ENCODE data around the gene RBPMS2. TPM values are rescaled to one million over a fixed set of nuclear protein-coding genes. Genes with fewer than 3 reads are reported as not detected.

Gene RBPMS2
- total and polyA plus RNA-seq, 2 of the 4 experiments (the other 2 are of a cell fraction) = 2.8 TPM; not detected in 1

DNA sequence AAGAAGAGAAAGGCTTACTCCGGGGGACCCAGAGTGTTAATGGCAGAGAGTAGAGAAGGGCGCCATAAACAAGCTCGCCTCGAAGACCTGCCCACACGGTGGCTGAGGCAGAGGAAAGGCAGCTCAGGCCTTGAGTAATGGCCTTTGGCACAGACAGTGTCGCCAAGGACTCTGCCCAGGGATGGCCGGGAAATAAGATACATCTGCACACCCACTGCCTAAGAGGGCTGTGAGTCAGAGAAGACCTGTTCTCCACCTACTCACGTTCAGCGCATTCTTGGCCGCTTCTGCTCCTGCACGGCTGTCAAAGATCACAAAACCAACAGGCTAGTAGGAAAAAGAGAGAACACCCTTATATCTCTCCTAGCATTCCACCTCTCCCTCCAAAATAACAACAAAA is 26.2 kb downstream of the RBPMS2 start (continued):
- TF ChIP-seq RFX5 (IDR thresholded peaks at IDR 0.05; ENCODE audit: low read depth, low read length) (no peak), RAD21 (IDR thresholded peaks at IDR 0.05; ENCODE audit: low read length) (no peak), CEBPB (IDR thresholded peaks at IDR 0.05; ENCODE audit: low read depth, low read length) (0 out of 2 replicates have a peak, but pooled peaks have one; percentile 27)

DNA sequence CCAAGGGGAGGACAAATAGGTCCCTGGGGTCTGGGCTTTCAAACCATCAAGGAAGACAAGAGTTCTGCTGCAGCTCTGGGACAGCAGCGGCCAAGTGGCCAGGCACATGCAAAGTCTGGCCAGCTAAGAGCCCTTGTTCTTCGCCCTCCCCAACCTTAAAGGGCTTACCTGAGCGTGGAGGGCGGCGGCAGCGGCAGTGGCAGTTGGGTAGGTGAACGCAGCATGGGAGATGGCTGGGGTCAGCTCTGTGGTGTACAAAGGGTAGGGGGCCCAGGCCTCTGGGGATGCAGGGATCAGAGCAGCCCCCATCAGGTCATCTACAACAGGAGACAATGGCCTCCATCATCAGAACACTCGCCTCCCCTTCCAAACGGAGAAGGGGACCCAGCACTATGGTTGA is 27.1 kb downstream of the RBPMS2 start:
- H3K9me3 ChIP-seq (ENCODE audit: control insufficient read depth, insufficient read depth, low read length) = no peaks in the 10 kb centered on the region
- no peak overlapping the region for H3K56ac ChIP-seq (ENCODE audit: extremely low read depth, insufficient read depth, low read length)
- peaks cover 5% of the 10 kb centered on the region; the same call in 1 of the 2 replicates for H4K20me1 ChIP-seq (ENCODE audit: insufficient read depth, low read length)
- H2BK5ac ChIP-seq (ENCODE audit: low read depth, low read length, poor library complexity, severe bottlenecking) = no peak overlapping the region
- H3K23ac ChIP-seq (ENCODE audit: low read depth, low read length) = no peak overlapping the region
- ATAC-seq (ENCODE audit: low read depth) (no peak), DNase-seq (no peak)
- H3K4me3 ChIP-seq (ENCODE audit: insufficient read depth, low read depth, low read length) = no peak overlapping the region
- no peak overlapping the region for H3K4me2 ChIP-seq (ENCODE audit: low read depth, low read length)
- H3K36me3 ChIP-seq (ENCODE audit: control insufficient read depth, insufficient read depth, low read length) = no peaks in the 10 kb centered on the region
- no peak overlapping the region for H4K5ac ChIP-seq (ENCODE audit: low read depth, low read length)
- no peak overlapping the region for H3K9ac ChIP-seq (ENCODE audit: low read depth, low read length)
- no peak overlapping the region for H2AK9ac ChIP-seq (replicated peaks; ENCODE audit: low read depth, low read length, poor library complexity)
- intact Hi-C loops (cut with micrococcal nuclease) = no loop called here
- no peak overlapping the region for H4K91ac ChIP-seq (ENCODE audit: insufficient read depth, low read depth, low read length)
- dilution Hi-C loops (cut with HindIII; ENCODE audit: low sequenced_read_pairs, unreplicated experiment) = no loop called here
- H2BK15ac ChIP-seq (ENCODE audit: low read depth, low read length) = no peak overlapping the region
- H3K14ac ChIP-seq (replicated peaks; ENCODE audit: low read depth, low read length) = no peak overlapping the region
- POLR2A ChIA-PET (ENCODE audit: unreplicated experiment) = no interaction called here
- H3K18ac ChIP-seq (ENCODE audit: low read depth, low read length) = no peak overlapping the region
- H2BK120ac ChIP-seq (ENCODE audit: low read depth, low read length) = no peak overlapping the region
- no peak overlapping the region for H3K4ac ChIP-seq (ENCODE audit: low read depth, low read length)
- BruUV-seq (replicated peaks) = no TSS peak
- peaks cover 11% of the 10 kb centered on the region for H3K4me1 ChIP-seq (ENCODE audit: control insufficient read depth, insufficient read depth, low read length)
- in situ Hi-C loops (cut with MboI; ENCODE audit: low sequenced_read_pairs) = no loop called here
- H3K27ac ChIP-seq (ENCODE audit: insufficient read depth, low read length) = no peak overlapping the region
- no peak overlapping the region for H2AK5ac ChIP-seq (ENCODE audit: low read depth, low read length)
- peaks cover 12% of the 10 kb centered on the region; the same call in 1 of the 2 replicates for H3K9me1 ChIP-seq (ENCODE audit: insufficient read depth, low read length)
- H3K27me3 ChIP-seq (ENCODE audit: control insufficient read depth, insufficient read depth, low read length) = 0 out of 2 replicates have a peak, but pooled peaks cover 2% of the 10 kb centered on the region
- H3K79me1 ChIP-seq (ENCODE audit: low read depth in 1 of 2, low read length in 2 of 2) = no peaks in the 10 kb centered on the region
- H2BK20ac ChIP-seq (ENCODE audit: low read depth, low read length) = no peak overlapping the region
- H2AFZ ChIP-seq (replicated peaks; ENCODE audit: low read length, poor library complexity) = peak overlapping the region; percentile 27
- H4K8ac ChIP-seq (ENCODE audit: low read depth in 2 of 2, low read length in 2 of 2) = no peak overlapping the region
- WGBS, 2 experiments (ENCODE audit: extremely low coverage in 2 of 2, insufficient read length in 1 of 2) = no CpG with 5 or more reads among the region's 9 CpGs
- CTCF ChIA-PET = interaction anchor here (0.6 to 1.1 kb wide), 2 partner anchors 31 to 313 kb away, joined by 4 read pairs; no protein-coding TSS in a partner anchor
- TF ChIP-seq CEBPB (IDR thresholded peaks at IDR 0.05; ENCODE audit: low read depth, low read length) (no peak), MAZ (IDR thresholded peaks at IDR 0.05; ENCODE audit: borderline replicate concordance, low read depth, low read length) (no peak), BHLHE40 (IDR thresholded peaks at IDR 0.05; ENCODE audit: low read depth, low read length) (no peak), SMC3 (IDR thresholded peaks at IDR 0.05; ENCODE audit: low read depth, low read length) (no peak), MAFK (IDR thresholded peaks at IDR 0.05; ENCODE audit: low read depth, low read length) (no peak), FOS (IDR thresholded peaks at IDR 0.05; ENCODE audit: low read depth, low read length) (no peak), RFX5 (IDR thresholded peaks at IDR 0.05; ENCODE audit: low read depth, low read length) (no peak), CHD1 (IDR thresholded peaks at IDR 0.05; ENCODE audit: low read depth, low read length) (no peak), MXI1 (IDR thresholded peaks at IDR 0.05; ENCODE audit: borderline replicate concordance, low read depth, low read length) (no peak), NFE2L2 (IDR thresholded peaks at IDR 0.05; ENCODE audit: low read depth, low read length) (no peak), POLR2A (IDR thresholded peaks at IDR 0.05; ENCODE audit: low read depth, low read length) (no peak)
- TF ChIP-seq, protein P1, sequence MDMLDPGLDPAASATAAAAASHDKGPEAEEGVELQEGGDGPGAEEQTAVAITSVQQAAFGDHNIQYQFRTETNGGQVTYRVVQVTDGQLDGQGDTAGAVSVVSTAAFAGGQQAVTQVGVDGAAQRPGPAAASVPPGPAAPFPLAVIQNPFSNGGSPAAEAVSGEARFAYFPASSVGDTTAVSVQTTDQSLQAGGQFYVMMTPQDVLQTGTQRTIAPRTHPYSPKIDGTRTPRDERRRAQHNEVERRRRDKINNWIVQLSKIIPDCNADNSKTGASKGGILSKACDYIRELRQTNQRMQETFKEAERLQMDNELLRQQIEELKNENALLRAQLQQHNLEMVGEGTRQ (IDR thresholded peaks at IDR 0.05; ENCODE audit: low read depth, low read length) = no peak
- TF ChIP-seq, protein P2, sequence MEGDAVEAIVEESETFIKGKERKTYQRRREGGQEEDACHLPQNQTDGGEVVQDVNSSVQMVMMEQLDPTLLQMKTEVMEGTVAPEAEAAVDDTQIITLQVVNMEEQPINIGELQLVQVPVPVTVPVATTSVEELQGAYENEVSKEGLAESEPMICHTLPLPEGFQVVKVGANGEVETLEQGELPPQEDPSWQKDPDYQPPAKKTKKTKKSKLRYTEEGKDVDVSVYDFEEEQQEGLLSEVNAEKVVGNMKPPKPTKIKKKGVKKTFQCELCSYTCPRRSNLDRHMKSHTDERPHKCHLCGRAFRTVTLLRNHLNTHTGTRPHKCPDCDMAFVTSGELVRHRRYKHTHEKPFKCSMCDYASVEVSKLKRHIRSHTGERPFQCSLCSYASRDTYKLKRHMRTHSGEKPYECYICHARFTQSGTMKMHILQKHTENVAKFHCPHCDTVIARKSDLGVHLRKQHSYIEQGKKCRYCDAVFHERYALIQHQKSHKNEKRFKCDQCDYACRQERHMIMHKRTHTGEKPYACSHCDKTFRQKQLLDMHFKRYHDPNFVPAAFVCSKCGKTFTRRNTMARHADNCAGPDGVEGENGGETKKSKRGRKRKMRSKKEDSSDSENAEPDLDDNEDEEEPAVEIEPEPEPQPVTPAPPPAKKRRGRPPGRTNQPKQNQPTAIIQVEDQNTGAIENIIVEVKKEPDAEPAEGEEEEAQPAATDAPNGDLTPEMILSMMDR (conservative IDR thresholded peaks at IDR 0.05; ENCODE audit: low read depth, low read length) = no peak
- TF ChIP-seq, protein P3, sequence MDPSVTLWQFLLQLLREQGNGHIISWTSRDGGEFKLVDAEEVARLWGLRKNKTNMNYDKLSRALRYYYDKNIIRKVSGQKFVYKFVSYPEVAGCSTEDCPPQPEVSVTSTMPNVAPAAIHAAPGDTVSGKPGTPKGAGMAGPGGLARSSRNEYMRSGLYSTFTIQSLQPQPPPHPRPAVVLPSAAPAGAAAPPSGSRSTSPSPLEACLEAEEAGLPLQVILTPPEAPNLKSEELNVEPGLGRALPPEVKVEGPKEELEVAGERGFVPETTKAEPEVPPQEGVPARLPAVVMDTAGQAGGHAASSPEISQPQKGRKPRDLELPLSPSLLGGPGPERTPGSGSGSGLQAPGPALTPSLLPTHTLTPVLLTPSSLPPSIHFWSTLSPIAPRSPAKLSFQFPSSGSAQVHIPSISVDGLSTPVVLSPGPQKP (IDR thresholded peaks at IDR 0.05; ENCODE audit: borderline replicate concordance, low read depth, low read length) = no peak

Data from IMR-90 (cell line).